K562 (cell line): ENCODE measurements around the gene TNFSF13. TPM values are rescaled to one million over a fixed set of nuclear protein-coding genes. Genes with fewer than 3 reads are reported as not detected.

Experiments
- BCL6 ChIP-seq: fragments of 250-450 bp; sonication (Bioruptor Pico); IDR thresholded peaks from 2 replicates; pipeline ENCODE4 v1.4.0; 2020
- CHD1 ChIP-seq: fragments of 200-600 bp; sonication (generic); IDR thresholded peaks from one replicate; pipeline ENCODE4 v1.6.1; 2012; ENCODE audit warnings: mild to moderate bottlenecking, moderate library complexity, low read length, inconsistent platforms
- E2F1 ChIP-seq: sonication (generic); formaldehyde crosslinking; IDR thresholded peaks from 2 replicates; pipeline ENCODE4 v1.8.1; 2023; ENCODE audit warnings: mild to moderate bottlenecking, missing genetic modification reagents, moderate library complexity
- EP300 ChIP-seq: IDR thresholded peaks from 2 replicates; pipeline ENCODE4 v1.6.1; 2012; ENCODE audit warnings: low read length, improper control_type of control experiment
- KAT7 ChIP-seq: sonication (generic); formaldehyde crosslinking; IDR thresholded peaks from 2 replicates; pipeline ENCODE4 v1.8.0; 2022; ENCODE audit warnings: missing genetic modification reagents, mild to moderate bottlenecking, borderline replicate concordance
- NCOA6 ChIP-seq: fragments of 450-650 bp; IDR thresholded peaks from 2 replicates; pipeline ENCODE4 v1.6.1; 2017; ENCODE audit warnings: mild to moderate bottlenecking
- NFE2 ChIP-seq: IDR thresholded peaks from 2 replicates; pipeline ENCODE4 v1.6.1; 2014; ENCODE audit warnings: antibody characterized with exemption, low read depth
- NRF1 ChIP-seq, 2 experiments: fragments of 450-650 bp; IDR thresholded peaks in 1 of 2; conservative IDR thresholded peaks in 1 of 2; 2 replicates each; pipeline ENCODE4 v1.6.1; 2014; ENCODE audit warnings: mild to moderate bottlenecking in 2 of 2
- PML ChIP-seq: IDR thresholded peaks from 2 replicates; pipeline ENCODE4 v1.6.1; 2012; ENCODE audit warnings: low read length, inconsistent platforms
- SMAD3 ChIP-seq: fragments of 450-650 bp; formaldehyde crosslinking; conservative IDR thresholded peaks from 2 replicates; pipeline ENCODE4 v1.4.0; 2020; ENCODE audit warnings: mild to moderate bottlenecking
- SRSF1 ChIP-seq: fragments of 200-400 bp; formaldehyde crosslinking; IDR thresholded peaks from 2 replicates; pipeline ENCODE4 v1.6.1; 2017; ENCODE audit warnings: mild to moderate bottlenecking, low read depth, low read length, moderate library complexity
- SRSF9 ChIP-seq: fragments of 200-400 bp; formaldehyde crosslinking; IDR thresholded peaks from 2 replicates; pipeline ENCODE4 v1.6.1; 2017; ENCODE audit warnings: low read depth, low read length, borderline replicate concordance
- STAT5B ChIP-seq: fragments of 250-450 bp; sonication (Bioruptor Pico); IDR thresholded peaks from 2 replicates; pipeline ENCODE4 v1.8.0; 2021; ENCODE audit warnings: mild to moderate bottlenecking, inconsistent platforms
- ZNF165 ChIP-seq: fragments of 250-450 bp; sonication (Bioruptor Pico); IDR thresholded peaks from 2 replicates; pipeline ENCODE4 v1.4.0; 2020; ENCODE audit warnings: borderline replicate concordance
- ZNF324 ChIP-seq: fragments of 250-450 bp; sonication (Bioruptor Pico); IDR thresholded peaks from 2 replicates; pipeline ENCODE4 v1.4.0; 2020; ENCODE audit warnings: mild to moderate bottlenecking
- ZNF444 ChIP-seq: fragments of 250-450 bp; sonication (Bioruptor Pico); IDR thresholded peaks from 2 replicates; pipeline ENCODE4 v1.4.0; 2020; ENCODE audit warnings: mild to moderate bottlenecking, moderate library complexity
- ZNF57 ChIP-seq: fragments of 450-650 bp; formaldehyde crosslinking; IDR thresholded peaks from 2 replicates; pipeline ENCODE4 v1.4.0; 2020; ENCODE audit warnings: mild to moderate bottlenecking, moderate library complexity
- ZNF589 ChIP-seq: fragments of 200-800 bp; sonication (Bioruptor generic); IDR thresholded peaks from 2 replicates; pipeline ENCODE4 v1.6.1; 2016; ENCODE audit warnings: low read depth, missing genetic modification characterization, missing compliant biosample characterization
- ZNF77 ChIP-seq: fragments of 250-450 bp; sonication (Bioruptor Pico); IDR thresholded peaks from 2 replicates; pipeline ENCODE4 v1.5.0; 2020
- ZNF785 ChIP-seq: fragments of 250-450 bp; sonication (Bioruptor Pico); IDR thresholded peaks from 2 replicates; pipeline ENCODE4 v1.4.0; 2020; ENCODE audit warnings: mild to moderate bottlenecking
- polyA plus RNA-seq, 8 experiments: library from polyadenylated mRNA; depleted of rRNA in 4 of 8; stranded (reverse) in 5 of 8; unstranded in 3 of 8; fragments of >200 nt; fragmentation: Nextera tagmentation in 2 of 8; fragmentation: Illumina TruSeq in 1 of 8; extraction: Ambion mirVana in 2 of 8; extraction: Trizol in 1 of 8; gene quantifications; 2 replicates each; pipeline versions ENCODE4 v1.2.1 to v1.2.3, GENCODE V29; 2011 to 2014; ENCODE audit warnings: inconsistent platforms in 1 of 8, missing spikeins in 1 of 8
- total RNA-seq, 7 experiments: library from RNA; depleted of rRNA in 6 of 7; stranded (reverse); fragments of >200 nt in 6 of 7; fragmentation: Illumina TruSeq in 2 of 7; extraction: Trizol in 2 of 7; gene quantifications; 2 replicates each; pipeline versions ENCODE4 v1.2.1 to v1.2.3, GENCODE V29; 2011 to 2021; ENCODE audit warnings: low replicate concordance in 1 of 7
- TF ChIP-seq, protein P1 (sequence below): sonication (generic); formaldehyde crosslinking; IDR thresholded peaks from 2 replicates; pipeline ENCODE4 v1.8.1; 2022; ENCODE audit warnings: missing genetic modification reagents
- TF ChIP-seq, protein P2 (sequence below): fragments of 250-450 bp; sonication (Bioruptor Pico); IDR thresholded peaks from 2 replicates; pipeline ENCODE4 v1.5.0; 2020; ENCODE audit warnings: mild to moderate bottlenecking
- TF ChIP-seq, protein P3 (sequence below): fragments of 250-450 bp; sonication (Bioruptor Pico); IDR thresholded peaks from 2 replicates; pipeline ENCODE4 v1.4.0; 2020; ENCODE audit warnings: mild to moderate bottlenecking, moderate library complexity

Gene TNFSF13
- total and polyA plus RNA-seq, 9 of the 15 experiments (the other 6 are each of a cell fraction or from before 2014, with no cell fraction given): 0.04 to 0.51 (median 0.19) TPM; not detected in 1

DNA sequence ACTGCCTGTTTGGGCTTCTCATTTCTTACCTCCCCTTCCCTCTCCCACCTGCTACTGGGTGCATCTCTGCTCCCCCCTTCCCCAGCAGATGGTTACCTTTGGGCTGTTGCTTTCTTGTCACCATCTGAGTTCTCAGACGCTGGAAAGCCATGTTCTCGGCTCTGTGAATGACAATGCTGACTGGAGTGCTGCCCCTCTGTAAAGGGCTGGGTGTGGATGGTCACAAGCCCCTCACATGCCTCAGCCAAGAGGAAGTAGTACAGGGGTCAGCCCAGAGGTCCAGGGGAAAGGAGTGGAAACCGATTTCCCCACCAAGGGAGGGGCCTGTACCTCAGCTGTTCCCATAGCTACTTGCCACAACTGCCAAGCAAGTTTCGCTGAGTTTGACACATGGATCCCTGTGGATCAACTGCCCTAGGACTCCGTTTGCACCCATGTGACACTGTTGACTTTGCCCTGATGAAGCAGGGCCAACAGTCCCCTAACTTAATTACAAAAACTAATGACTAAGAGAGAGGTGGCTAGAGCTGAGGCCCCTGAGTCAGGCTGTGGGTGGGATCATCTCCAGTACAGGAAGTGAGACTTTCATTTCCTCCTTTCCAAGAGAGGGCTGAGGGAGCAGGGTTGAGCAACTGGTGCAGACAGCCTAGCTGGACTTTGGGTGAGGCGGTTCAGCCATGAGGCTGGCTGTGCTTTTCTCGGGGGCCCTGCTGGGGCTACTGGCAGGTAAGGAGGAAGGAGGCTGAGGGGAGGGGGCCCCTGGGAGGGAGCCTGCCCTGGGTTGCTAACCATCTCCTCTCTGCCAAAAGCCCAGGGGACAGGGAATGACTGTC is 20.7 kb downstream of the TNFSF13 start, which contains the start of gene CD68 (continued):
- TF ChIP-seq, protein P1, sequence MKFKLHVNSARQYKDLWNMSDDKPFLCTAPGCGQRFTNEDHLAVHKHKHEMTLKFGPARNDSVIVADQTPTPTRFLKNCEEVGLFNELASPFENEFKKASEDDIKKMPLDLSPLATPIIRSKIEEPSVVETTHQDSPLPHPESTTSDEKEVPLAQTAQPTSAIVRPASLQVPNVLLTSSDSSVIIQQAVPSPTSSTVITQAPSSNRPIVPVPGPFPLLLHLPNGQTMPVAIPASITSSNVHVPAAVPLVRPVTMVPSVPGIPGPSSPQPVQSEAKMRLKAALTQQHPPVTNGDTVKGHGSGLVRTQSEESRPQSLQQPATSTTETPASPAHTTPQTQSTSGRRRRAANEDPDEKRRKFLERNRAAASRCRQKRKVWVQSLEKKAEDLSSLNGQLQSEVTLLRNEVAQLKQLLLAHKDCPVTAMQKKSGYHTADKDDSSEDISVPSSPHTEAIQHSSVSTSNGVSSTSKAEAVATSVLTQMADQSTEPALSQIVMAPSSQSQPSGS: no peak
- TF ChIP-seq, protein P2, sequence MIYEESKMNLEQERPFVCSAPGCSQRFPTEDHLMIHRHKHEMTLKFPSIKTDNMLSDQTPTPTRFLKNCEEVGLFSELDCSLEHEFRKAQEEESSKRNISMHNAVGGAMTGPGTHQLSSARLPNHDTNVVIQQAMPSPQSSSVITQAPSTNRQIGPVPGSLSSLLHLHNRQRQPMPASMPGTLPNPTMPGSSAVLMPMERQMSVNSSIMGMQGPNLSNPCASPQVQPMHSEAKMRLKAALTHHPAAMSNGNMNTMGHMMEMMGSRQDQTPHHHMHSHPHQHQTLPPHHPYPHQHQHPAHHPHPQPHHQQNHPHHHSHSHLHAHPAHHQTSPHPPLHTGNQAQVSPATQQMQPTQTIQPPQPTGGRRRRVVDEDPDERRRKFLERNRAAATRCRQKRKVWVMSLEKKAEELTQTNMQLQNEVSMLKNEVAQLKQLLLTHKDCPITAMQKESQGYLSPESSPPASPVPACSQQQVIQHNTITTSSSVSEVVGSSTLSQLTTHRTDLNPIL (CRISPR knock-in tag): no peak
- no peak for TF ChIP-seq ZNF57
- peak; percentile 76 for TF ChIP-seq PML
- TF ChIP-seq NRF1 (conservative IDR thresholded peaks at IDR 0.05 in 1 of 2, IDR thresholded peaks at IDR 0.05 in 1 of 2): 0 out of 4 replicates have a peak, but pooled peaks of 1 of the 2 experiments have one; percentile 19
- TF ChIP-seq SRSF9: no peak
- no peak for TF ChIP-seq ZNF444 (CRISPR knock-in tag)
- peak; percentile 5; the same call in 1 of the 2 replicates for TF ChIP-seq NFE2
- no peak for TF ChIP-seq KAT7 (CRISPR knock-in tag)
- 0 out of 2 replicates have a peak, but pooled peaks have one; percentile 27 for TF ChIP-seq ZNF589 (CRISPR knock-in tag)
- TF ChIP-seq ZNF785: no peak
- no peak for TF ChIP-seq SMAD3 (CRISPR knock-in tag)
- 0 out of 2 replicates have a peak, but pooled peaks have one; percentile 35 for TF ChIP-seq ZNF77
- no peak for TF ChIP-seq SRSF1
- TF ChIP-seq CHD1: no peak
- TF ChIP-seq STAT5B: no peak
- TF ChIP-seq NCOA6: no peak
- TF ChIP-seq, protein P3, sequence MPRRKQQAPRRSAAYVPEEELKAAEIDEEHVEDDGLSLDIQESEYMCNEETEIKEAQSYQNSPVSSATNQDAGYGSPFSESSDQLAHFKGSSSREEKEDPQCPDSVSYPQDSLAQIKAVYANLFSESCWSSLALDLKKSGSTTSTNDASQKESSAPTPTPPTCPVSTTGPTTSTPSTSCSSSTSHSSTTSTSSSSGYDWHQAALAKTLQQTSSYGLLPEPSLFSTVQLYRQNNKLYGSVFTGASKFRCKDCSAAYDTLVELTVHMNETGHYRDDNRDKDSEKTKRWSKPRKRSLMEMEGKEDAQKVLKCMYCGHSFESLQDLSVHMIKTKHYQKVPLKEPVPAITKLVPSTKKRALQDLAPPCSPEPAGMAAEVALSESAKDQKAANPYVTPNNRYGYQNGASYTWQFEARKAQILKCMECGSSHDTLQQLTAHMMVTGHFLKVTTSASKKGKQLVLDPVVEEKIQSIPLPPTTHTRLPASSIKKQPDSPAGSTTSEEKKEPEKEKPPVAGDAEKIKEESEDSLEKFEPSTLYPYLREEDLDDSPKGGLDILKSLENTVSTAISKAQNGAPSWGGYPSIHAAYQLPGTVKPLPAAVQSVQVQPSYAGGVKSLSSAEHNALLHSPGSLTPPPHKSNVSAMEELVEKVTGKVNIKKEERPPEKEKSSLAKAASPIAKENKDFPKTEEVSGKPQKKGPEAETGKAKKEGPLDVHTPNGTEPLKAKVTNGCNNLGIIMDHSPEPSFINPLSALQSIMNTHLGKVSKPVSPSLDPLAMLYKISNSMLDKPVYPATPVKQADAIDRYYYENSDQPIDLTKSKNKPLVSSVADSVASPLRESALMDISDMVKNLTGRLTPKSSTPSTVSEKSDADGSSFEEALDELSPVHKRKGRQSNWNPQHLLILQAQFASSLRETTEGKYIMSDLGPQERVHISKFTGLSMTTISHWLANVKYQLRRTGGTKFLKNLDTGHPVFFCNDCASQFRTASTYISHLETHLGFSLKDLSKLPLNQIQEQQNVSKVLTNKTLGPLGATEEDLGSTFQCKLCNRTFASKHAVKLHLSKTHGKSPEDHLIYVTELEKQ (CRISPR knock-in tag): no peak
- no peak for TF ChIP-seq E2F1 (CRISPR knock-in tag)
- no peak for TF ChIP-seq BCL6 (CRISPR knock-in tag)
- no peak for TF ChIP-seq EP300
- no peak for TF ChIP-seq ZNF165 (CRISPR knock-in tag)
- no peak for TF ChIP-seq ZNF324 (CRISPR knock-in tag)
